ENCODE measurements around the gene CYB5R4. TPM values are rescaled to one million over a fixed set of nuclear protein-coding genes. Genes with fewer than 3 reads are reported as not detected.

The CYB5R4 gene
- total RNA-seq, 4 donors from 2014 or later = 5.3 to 16.5 (median 10.6) TPM

- H3K27ac ChIP-seq = no peak overlapping the region
- H3K9me3 ChIP-seq = no peaks in the 10 kb centered on the region
- no peak overlapping the region for H3K4me3 ChIP-seq
- no peaks in the 10 kb centered on the region for H3K4me1 ChIP-seq
- TF ChIP-seq CTCF (IDR thresholded peaks at IDR 0.05) (no peak), POLR2A (IDR thresholded peaks at IDR 0.05) (no peak)
- H3K36me3 ChIP-seq = no peaks in the 10 kb centered on the region
- DNase-seq = no peak
- H3K27me3 ChIP-seq = no peaks in the 10 kb centered on the region
Observed at GRCh38 chr6:83976871-83977270, 117.4 kb downstream of the CYB5R4 start.

- Histone ChIP-seq H3K27ac (no peak overlapping the region), H3K27me3 (no peaks in the 10 kb centered on the region)
Observed at GRCh38 chr6:83978324-83978734, 118.8 kb downstream of the CYB5R4 start.

GRCh38 chr6:83978997-83979396 lies 119.5 kb downstream of the CYB5R4 start:
- no peak for TF ChIP-seq CTCF (IDR thresholded peaks at IDR 0.05)
- no peak for TF ChIP-seq POLR2A (IDR thresholded peaks at IDR 0.05)
- Histone ChIP-seq H3K9me3 (no peaks in the 10 kb centered on the region), H3K27me3 (no peaks in the 10 kb centered on the region), H3K4me1 (no peaks in the 10 kb centered on the region), H3K4me3 (no peak overlapping the region), H3K36me3 (no peaks in the 10 kb centered on the region), H3K27ac (no peak overlapping the region)
- DNase-seq = no peak

More at GRCh38 chr6:83978324-83978734, 118.8 kb downstream of the CYB5R4 start:
- H3K4me1 ChIP-seq = no peaks in the 10 kb centered on the region
- DNase-seq = no peak
- no peak for TF ChIP-seq POLR2A (IDR thresholded peaks at IDR 0.05)
- no peak for TF ChIP-seq CTCF (IDR thresholded peaks at IDR 0.05)
- H3K9me3 ChIP-seq = no peaks in the 10 kb centered on the region
- H3K36me3 ChIP-seq = no peaks in the 10 kb centered on the region
- no peak overlapping the region for H3K4me3 ChIP-seq

- no peak overlapping the region for H3K27ac ChIP-seq
- no peaks in the 10 kb centered on the region for H3K9me3 ChIP-seq
- no peaks in the 10 kb centered on the region for H3K4me1 ChIP-seq
- no peak for DNase-seq
- no peaks in the 10 kb centered on the region for H3K27me3 ChIP-seq
- H3K4me3 ChIP-seq = no peak overlapping the region
- no peak for TF ChIP-seq CTCF (IDR thresholded peaks at IDR 0.05)
- H3K36me3 ChIP-seq = no peaks in the 10 kb centered on the region
Observed at GRCh38 chr6:83984411-83984810, 124.9 kb downstream of the CYB5R4 start.

GRCh38 chr6:83985308-83985713 lies 125.8 kb downstream of the CYB5R4 start:
- H3K4me3 ChIP-seq = no peak overlapping the region
- TF ChIP-seq CTCF (IDR thresholded peaks at IDR 0.05) = no peak
- TF ChIP-seq POLR2A (IDR thresholded peaks at IDR 0.05) = no peak
- no peaks in the 10 kb centered on the region for H3K27me3 ChIP-seq
- H3K36me3 ChIP-seq = no peaks in the 10 kb centered on the region
- no peaks in the 10 kb centered on the region for H3K9me3 ChIP-seq
- H3K4me1 ChIP-seq = no peaks in the 10 kb centered on the region
- DNase-seq = no peak
- H3K27ac ChIP-seq = no peak overlapping the region

- Histone ChIP-seq H3K27ac (no peak overlapping the region), H3K4me3 (no peak overlapping the region), H3K36me3 (no peaks in the 10 kb centered on the region), H3K4me1 (no peaks in the 10 kb centered on the region), H3K27me3 (no peaks in the 10 kb centered on the region), H3K9me3 (no peaks in the 10 kb centered on the region)
- no peak for DNase-seq
- TF ChIP-seq CTCF (IDR thresholded peaks at IDR 0.05) (no peak), POLR2A (IDR thresholded peaks at IDR 0.05) (no peak)
Observed at GRCh38 chr6:83985715-83986114, 126.2 kb downstream of the CYB5R4 start.

Data from Peyer's patch (tissue), 4 donors.